Immature natural killer cell (primary cell): Measurements from ENCODE around the gene TM7SF2. TPM values are rescaled to one million over a fixed set of nuclear protein-coding genes. Genes with fewer than 3 reads are reported as not detected.
A peak's percentile ranks its signal among the peaks of the same experiment; 100 is the strongest.

Experiments
- DNase-seq, 3 donors: peaks; one replicate each; pipeline ENCODE4 v3.0.0; 2022; ENCODE audit warnings: mixed read lengths in 1 of 3
- H3K27ac Mint-ChIP-seq, 6 donors: one replicate each; pipeline ENCODE4 v1.8.0; 2020; ENCODE audit warnings: mixed read lengths in 6 of 6, mild to moderate bottlenecking in 5 of 6, inconsistent platforms in 4 of 6, moderate library complexity in 3 of 6
- H3K27me3 Mint-ChIP-seq, 3 donors: one replicate each; pipeline ENCODE4 v1.8.0; 2020 to 2021; ENCODE audit warnings: low read depth in 3 of 3, mild to moderate bottlenecking in 3 of 3, mixed read lengths in 3 of 3, moderate library complexity in 3 of 3, inconsistent platforms in 1 of 3
- H3K36me3 Mint-ChIP-seq, 3 donors: one replicate each; pipeline ENCODE4 v1.8.0; 2020; ENCODE audit warnings: mixed read lengths in 3 of 3, inconsistent platforms in 2 of 3, mild to moderate bottlenecking in 2 of 3
- H3K4me1 Mint-ChIP-seq, 2 donors: one replicate each; pipeline ENCODE4 v1.8.0; 2020; ENCODE audit warnings: inconsistent platforms in 2 of 2, mild to moderate bottlenecking in 2 of 2, mixed read lengths in 2 of 2, moderate library complexity in 1 of 2
- H3K4me3 Mint-ChIP-seq, 5 donors: one replicate each; pipeline ENCODE4 v1.8.0; 2020; ENCODE audit warnings: mild to moderate bottlenecking in 5 of 5, mixed read lengths in 5 of 5, inconsistent platforms in 3 of 5, moderate library complexity in 3 of 5
- H3K9me3 Mint-ChIP-seq, 6 donors: one replicate each; pipeline ENCODE4 v1.8.0; 2020; ENCODE audit warnings: mild to moderate bottlenecking in 6 of 6, mixed read lengths in 6 of 6, inconsistent platforms in 4 of 6, moderate library complexity in 3 of 6
- polyA plus RNA-seq, 3 donors: library from polyadenylated mRNA; unstranded; fragments of 300-500 nt; fragmentation: Illumina TruSeq; gene quantifications; one replicate each; pipeline ENCODE4 v1.2.3, GENCODE V29; 2021

TM7SF2 gene
- polyA plus RNA-seq, 3 donors from 2014 or later: 12.8 to 16.8 (median 15.4) TPM

DNA sequence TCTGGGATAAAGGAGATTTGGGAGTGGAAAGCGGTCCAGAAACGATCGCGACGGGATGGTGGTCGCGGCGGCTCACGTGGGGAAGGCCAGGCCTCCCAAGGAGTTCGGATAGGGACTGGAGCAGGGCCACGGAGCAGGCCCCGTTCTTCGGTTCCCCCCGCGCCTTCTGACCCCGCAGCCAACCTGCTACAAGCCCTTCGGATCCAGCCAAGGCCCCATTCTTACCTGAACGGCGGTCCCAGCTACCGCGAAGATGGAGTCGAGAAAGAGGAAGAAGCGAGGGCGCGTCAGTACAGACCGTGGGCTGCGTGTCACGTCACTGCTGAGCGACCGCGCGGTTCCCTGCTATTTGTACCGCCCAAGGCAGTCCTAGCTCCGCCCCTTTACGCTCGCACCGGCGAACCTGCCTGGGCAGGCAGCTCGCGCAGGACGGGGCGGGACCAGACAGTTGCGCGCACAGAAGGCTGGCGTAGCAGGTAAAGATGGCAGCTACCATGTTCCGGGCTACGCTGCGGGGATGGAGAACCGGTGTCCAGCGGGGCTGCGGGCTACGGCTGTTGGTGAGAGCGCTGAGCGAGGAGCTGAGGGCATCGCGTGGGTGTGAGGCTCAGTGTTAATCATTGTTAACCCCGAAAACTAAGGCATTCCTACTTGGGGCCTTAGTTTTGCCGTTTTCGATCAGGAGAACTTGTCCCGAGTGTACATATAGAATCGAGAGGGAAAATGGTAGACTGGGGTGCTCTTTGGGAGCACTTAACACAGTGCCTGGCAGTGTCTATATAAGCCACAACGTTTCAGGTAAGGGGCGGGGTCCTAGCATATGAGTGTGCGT is 10.4 kb downstream of the TM7SF2 start, which contains the start of the genes FAU and MRPL49:
TSS of gene FAU (minus strand) at position 270 of the 832 bp plus-strand sequence. CDS start 321 bp downstream, outside the sequence.
TSS of gene MRPL49 (plus strand) at position 457 of the 832 bp plus-strand sequence. CDS start at position 483, 26 bp downstream.
- peak within 1 kb of the TSS; percentile 98 to 100 (median 100) for H3K27ac Mint-ChIP-seq
- peaks cover 3 to 24% (median 12%) of the 10 kb centered on the region in 3 donors for H3K36me3 Mint-ChIP-seq
- peaks cover 33 to 59% of the 10 kb centered on the region in 2 donors for H3K4me1 Mint-ChIP-seq
- peak within 1 kb of the TSS; percentile 98 to 100 (median 100) for H3K4me3 Mint-ChIP-seq
- H3K27me3 Mint-ChIP-seq: peaks cover 13 to 17% (median 13%) of the 10 kb centered on the region in 3 donors
- H3K9me3 Mint-ChIP-seq: no peaks in the 10 kb centered on the region
- peak; percentile 97 to 98 (median 98) for DNase-seq

DNA sequence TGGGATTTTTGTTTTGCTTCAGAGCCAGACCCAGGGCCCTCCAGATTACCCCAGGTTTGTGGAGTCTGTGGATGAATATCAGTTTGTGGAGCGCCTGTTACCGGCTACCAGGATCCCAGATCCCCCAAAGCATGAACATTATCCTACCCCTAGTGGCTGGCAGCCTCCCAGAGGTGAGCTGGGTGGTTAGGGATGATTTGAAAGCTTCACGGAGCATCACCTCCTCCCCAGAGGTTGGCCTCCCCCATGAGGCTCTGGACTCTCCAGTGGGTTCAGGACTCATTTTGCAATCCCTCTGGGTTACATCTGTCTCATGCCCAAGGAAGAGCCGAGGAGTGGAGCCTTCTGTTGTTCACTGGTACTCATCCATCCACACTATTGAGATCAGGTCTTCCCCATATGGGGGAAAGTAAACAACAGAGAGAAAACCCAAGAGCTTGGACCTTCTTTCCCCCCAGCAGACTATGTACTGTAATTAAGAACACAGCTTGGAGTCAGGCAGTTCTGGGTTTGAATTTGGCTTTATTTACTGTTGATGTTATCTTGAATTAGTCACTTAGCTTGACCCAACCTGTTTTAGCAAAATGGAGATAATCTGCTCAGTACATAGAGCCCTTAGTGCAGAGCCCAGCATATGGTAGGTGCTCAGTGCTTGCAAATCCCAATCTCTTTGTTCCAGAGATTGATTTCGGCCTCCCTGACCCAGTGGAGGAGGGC is 13.0 kb downstream of the TM7SF2 start:
- Mint-ChIP-seq H3K9me3 (no peaks in the 10 kb centered on the region), H3K36me3 (peaks cover 0 to 23% (median 9%) of the 10 kb centered on the region in 3 donors), H3K27me3 (peaks cover 4 to 10% (median 6%) of the 10 kb centered on the region in 3 donors), H3K4me1 (peaks cover 24 to 43% of the 10 kb centered on the region in 2 donors), H3K27ac (peak overlapping the region in 3 of 6 donors; percentile 27 to 80 (median 52)), H3K4me3 (peak overlapping the region in 4 of 5 donors; percentile 36 to 57 (median 48))
- DNase-seq: no peak

GRCh38 chr11:65125197-65126056 is 13.8 kb downstream of the TM7SF2 start:
- H3K27ac Mint-ChIP-seq: peak overlapping the region in 1 of 6 donors; percentile 78
- H3K36me3 Mint-ChIP-seq: peaks cover 0 to 20% (median 5%) of the 10 kb centered on the region in 3 donors
- H3K4me1 Mint-ChIP-seq: peaks cover 24 to 35% of the 10 kb centered on the region in 2 donors
- DNase-seq: no peak
- no peak overlapping the region for H3K4me3 Mint-ChIP-seq
- H3K27me3 Mint-ChIP-seq: peaks cover 4 to 10% (median 6%) of the 10 kb centered on the region in 3 donors
- H3K9me3 Mint-ChIP-seq: no peaks in the 10 kb centered on the region

- H3K36me3 Mint-ChIP-seq: peaks cover 3 to 22% (median 7%) of the 10 kb centered on the region in 3 donors
- H3K9me3 Mint-ChIP-seq: no peaks in the 10 kb centered on the region
- peak overlapping the region in 2 of 6 donors; percentile 40 to 50 for H3K27ac Mint-ChIP-seq
- H3K4me3 Mint-ChIP-seq: no peak overlapping the region
- peaks cover 4 to 7% (median 5%) of the 10 kb centered on the region in 3 donors for H3K27me3 Mint-ChIP-seq
- H3K4me1 Mint-ChIP-seq: peaks cover 18 to 22% of the 10 kb centered on the region in 2 donors
- no peak for DNase-seq
Observed at GRCh38 chr11:65126624-65127274, 15.1 kb downstream of the TM7SF2 start.

- Mint-ChIP-seq H3K4me1 (peaks cover 14 to 17% of the 10 kb centered on the region in 2 donors), H3K36me3 (peaks cover 3 to 19% (median 7%) of the 10 kb centered on the region in 3 donors)
Observed at GRCh38 chr11:65127473-65128181, 16.0 kb downstream of the TM7SF2 start.

DNA sequence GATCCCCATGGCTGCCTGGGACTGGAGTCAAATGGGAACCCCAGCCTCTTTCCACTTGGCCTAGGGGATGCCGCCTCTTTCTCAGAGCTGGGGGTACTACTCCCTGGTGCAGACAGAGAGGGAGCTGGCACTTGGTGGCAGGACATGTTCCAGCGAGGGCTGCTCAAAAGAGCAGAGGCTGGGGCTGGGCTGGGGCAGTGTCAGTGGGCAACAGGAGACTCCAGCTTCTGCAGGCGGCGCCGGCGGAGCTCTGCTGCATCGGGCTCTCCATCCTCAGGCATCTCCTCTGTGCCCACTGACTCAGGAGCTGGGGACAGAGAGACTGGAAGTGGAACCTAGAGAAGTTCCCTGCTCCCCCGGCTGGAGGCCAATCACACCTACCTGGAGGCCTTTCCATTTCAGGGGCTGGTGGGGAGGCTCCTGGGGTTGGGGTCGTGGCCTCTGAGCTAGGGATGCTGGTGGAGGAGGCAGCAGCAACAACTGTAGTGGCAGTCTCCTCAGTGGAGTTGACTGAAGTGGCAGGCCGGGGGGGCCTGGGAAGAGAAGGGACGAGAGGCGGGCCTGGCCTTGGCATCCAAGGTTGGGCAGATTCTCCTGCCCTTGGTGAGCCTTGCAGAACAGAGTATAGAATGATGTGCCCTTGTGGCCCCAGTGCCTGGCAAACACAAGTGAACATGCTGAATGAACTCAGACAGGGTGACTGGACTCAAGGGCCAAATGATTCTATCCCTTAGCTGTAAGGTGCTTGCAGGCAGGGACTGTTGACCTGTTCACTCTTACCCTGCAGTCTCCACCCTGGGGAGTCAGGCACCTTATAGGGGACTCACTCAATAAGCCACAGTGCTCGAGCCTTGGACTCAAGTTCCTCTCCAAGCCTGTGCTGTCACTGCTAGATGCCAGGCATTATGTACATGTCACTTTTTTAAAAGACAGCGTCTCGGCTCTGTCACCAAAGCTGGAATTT is 16.8 kb downstream of the TM7SF2 start:
- peaks cover 3 to 19% (median 7%) of the 10 kb centered on the region in 3 donors for H3K36me3 Mint-ChIP-seq
- H3K4me3 Mint-ChIP-seq: no peak overlapping the region
- peaks cover 18 to 20% of the 10 kb centered on the region in 2 donors for H3K4me1 Mint-ChIP-seq
- H3K27me3 Mint-ChIP-seq: peaks cover 2 to 5% (median 3%) of the 10 kb centered on the region in 3 donors
- no peak overlapping the region for H3K27ac Mint-ChIP-seq
- no peak for DNase-seq
- no peaks in the 10 kb centered on the region for H3K9me3 Mint-ChIP-seq

More at GRCh38 chr11:65127473-65128181, 16.0 kb downstream of the TM7SF2 start:
- no peak for DNase-seq
- Mint-ChIP-seq H3K27me3 (peaks cover 0 to 2% (median under 1%) of the 10 kb centered on the region in 3 donors), H3K4me3 (no peak overlapping the region), H3K9me3 (no peaks in the 10 kb centered on the region), H3K27ac (peak overlapping the region in 1 of 6 donors; percentile 24)

DNA sequence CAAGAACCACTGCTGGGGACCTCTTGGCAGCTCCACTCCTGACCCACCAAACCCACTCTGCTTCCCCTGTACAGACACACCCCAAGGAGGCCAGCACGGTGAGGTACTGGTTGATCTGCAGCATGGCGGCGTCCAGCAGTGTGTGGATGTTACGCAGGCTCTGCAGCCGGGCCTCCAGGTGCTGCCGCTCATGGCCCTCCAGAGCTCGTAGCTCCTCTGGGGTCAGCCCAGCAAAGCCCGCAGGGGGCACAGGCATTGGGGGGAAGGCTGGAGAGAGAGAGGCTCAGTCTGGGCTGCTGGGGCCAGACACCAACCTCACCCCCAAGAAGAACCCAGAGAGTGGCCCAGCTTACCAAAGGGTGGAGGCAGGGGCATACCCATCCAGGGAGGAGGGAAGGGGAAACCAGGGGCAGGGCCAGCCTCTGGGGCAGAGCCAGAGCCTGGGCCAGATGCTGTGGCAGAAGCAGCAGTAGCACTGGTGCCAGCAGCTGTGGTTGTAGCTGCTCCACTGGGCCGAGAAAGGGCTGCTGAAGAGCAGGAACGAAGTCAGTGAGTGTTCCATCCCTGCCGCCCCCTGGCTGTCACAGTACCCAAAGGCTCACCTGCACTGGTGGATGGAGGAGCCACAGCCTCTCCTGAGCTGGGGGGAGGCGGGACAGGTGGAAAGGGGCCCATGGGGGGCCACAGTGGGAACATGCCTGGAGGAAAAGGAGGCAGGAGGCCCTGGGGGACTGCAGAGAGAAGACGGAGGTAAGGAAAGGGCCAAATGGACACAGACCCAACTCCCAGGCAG is 18.2 kb downstream of the TM7SF2 start:
- peaks cover 18 to 24% of the 10 kb centered on the region in 2 donors for H3K4me1 Mint-ChIP-seq
- no peak overlapping the region for H3K27ac Mint-ChIP-seq
- H3K9me3 Mint-ChIP-seq: no peaks in the 10 kb centered on the region
- peaks cover 3 to 19% (median 7%) of the 10 kb centered on the region in 3 donors for H3K36me3 Mint-ChIP-seq
- DNase-seq: no peak
- peaks cover 10 to 14% (median 11%) of the 10 kb centered on the region in 3 donors for H3K27me3 Mint-ChIP-seq
- H3K4me3 Mint-ChIP-seq: no peak overlapping the region

- Mint-ChIP-seq H3K9me3 (no peaks in the 10 kb centered on the region), H3K36me3 (peaks cover 3 to 19% (median 7%) of the 10 kb centered on the region in 3 donors), H3K27me3 (peaks cover 13 to 15% (median 14%) of the 10 kb centered on the region in 3 donors), H3K4me1 (peaks cover 28 to 33% of the 10 kb centered on the region in 2 donors), H3K4me3 (no peak overlapping the region), H3K27ac (peak overlapping the region in 2 of 6 donors; percentile 37 to 54)
- no peak for DNase-seq
Observed at GRCh38 chr11:65130631-65131416, 19.2 kb downstream of the TM7SF2 start.

- H3K4me1 Mint-ChIP-seq: peaks cover 34 to 39% of the 10 kb centered on the region in 2 donors
- peaks cover 3 to 18% (median 7%) of the 10 kb centered on the region in 3 donors for H3K36me3 Mint-ChIP-seq
- peaks cover 13 to 15% (median 14%) of the 10 kb centered on the region in 3 donors for H3K27me3 Mint-ChIP-seq
- no peaks in the 10 kb centered on the region for H3K9me3 Mint-ChIP-seq
- no peak overlapping the region for H3K4me3 Mint-ChIP-seq
- peak overlapping the region in 2 of 6 donors; percentile 37 to 54 for H3K27ac Mint-ChIP-seq
- DNase-seq: no peak
Observed at GRCh38 chr11:65131417-65131776, 19.7 kb downstream of the TM7SF2 start.

GRCh38 chr11:65131895-65132237 is 20.2 kb downstream of the TM7SF2 start:
- peak overlapping the region in 2 of 6 donors; percentile 99 to 100 for H3K27ac Mint-ChIP-seq
- peaks cover 3 to 15% (median 4%) of the 10 kb centered on the region in 3 donors for H3K36me3 Mint-ChIP-seq
- H3K27me3 Mint-ChIP-seq: peaks cover 13 to 15% (median 14%) of the 10 kb centered on the region in 3 donors
- H3K4me3 Mint-ChIP-seq: peak overlapping the region in 2 of 5 donors; percentile 98 to 100
- DNase-seq: no peak
- peaks cover 38 to 41% of the 10 kb centered on the region in 2 donors for H3K4me1 Mint-ChIP-seq
- H3K9me3 Mint-ChIP-seq: no peaks in the 10 kb centered on the region
